Suprapubic skin (tissue), 3 donors: ENCODE data around the gene GZMM.

Source experiments
- CTCF ChIP-seq, 2 donors: fragments of 200-600 bp in 1 of 2; fragments of 450-650 bp in 1 of 2; sonication (generic) in 1 of 2; IDR thresholded peaks; one replicate each; pipeline ENCODE4 v1.5.1; 2016 to 2019; ENCODE audit warnings: antibody characterized with exemption in 2 of 2, mild to moderate bottlenecking in 1 of 2, moderate library complexity in 1 of 2
- POLR2A ChIP-seq, 2 donors: fragments of 450-650 bp; IDR thresholded peaks; one replicate each; pipeline ENCODE4 v1.6.1; 2017; ENCODE audit warnings: antibody characterized with exemption in 2 of 2, mild to moderate bottlenecking in 2 of 2, moderate library complexity in 2 of 2

- TF ChIP-seq CTCF (IDR thresholded peaks at IDR 0.05) (peak; percentile 87 to 96), POLR2A (IDR thresholded peaks at IDR 0.05) (no peak)
Measured at GRCh38 chr19:506404-507285, 37.2 kb upstream of the GZMM start.
